ENCODE data around the gene PAAF1.

The PAAF1 gene

DNA sequence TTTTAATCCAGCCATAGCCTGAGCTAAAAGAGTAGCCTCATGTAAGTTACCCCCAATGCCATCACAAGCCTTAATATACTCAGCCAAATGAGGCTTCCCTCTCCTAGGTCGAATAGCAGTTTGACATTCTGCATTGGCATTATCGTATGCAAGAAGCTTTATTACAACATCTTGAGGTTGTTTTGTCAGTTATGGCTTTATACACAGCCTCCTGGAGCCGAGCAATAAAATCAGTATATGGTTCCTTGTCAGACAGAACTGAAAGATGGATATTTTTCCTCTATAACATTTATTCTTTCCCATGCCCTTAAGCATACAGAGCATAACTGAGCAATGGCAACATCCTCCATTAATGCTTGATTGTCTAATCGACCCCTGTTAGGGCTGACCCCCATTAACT, 68.6 kb downstream of the PAAF1 start:
- DNase-seq: no peak

- DNase-seq: no peak
Observed at GRCh38 chr11:73946798-73947458, 70.1 kb downstream of the PAAF1 start.

DNA sequence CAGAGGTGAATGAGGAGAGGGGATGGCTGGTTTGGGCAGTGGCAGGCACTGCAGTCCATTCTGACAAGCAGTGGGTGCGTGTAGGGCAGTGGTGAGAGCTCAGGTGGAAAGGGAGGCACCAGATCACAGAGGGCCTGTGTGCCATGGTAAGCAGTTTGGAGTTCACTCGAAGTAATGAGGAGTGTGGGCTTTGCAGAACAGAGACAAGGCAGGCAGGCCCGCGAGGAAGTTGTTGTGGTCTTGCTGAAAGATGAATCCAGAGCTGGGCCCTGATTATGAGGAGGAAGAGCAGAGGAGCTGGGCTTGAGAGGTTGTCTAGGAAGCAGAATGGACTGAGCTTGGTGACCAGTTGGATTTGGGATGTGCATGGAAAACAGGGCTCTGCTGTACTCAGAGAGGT, 72.4 kb downstream of the PAAF1 start:
- no peak for DNase-seq

GRCh38 chr11:73949912-73950311, 73.1 kb downstream of the PAAF1 start:
- DNase-seq: no peak

DNA sequence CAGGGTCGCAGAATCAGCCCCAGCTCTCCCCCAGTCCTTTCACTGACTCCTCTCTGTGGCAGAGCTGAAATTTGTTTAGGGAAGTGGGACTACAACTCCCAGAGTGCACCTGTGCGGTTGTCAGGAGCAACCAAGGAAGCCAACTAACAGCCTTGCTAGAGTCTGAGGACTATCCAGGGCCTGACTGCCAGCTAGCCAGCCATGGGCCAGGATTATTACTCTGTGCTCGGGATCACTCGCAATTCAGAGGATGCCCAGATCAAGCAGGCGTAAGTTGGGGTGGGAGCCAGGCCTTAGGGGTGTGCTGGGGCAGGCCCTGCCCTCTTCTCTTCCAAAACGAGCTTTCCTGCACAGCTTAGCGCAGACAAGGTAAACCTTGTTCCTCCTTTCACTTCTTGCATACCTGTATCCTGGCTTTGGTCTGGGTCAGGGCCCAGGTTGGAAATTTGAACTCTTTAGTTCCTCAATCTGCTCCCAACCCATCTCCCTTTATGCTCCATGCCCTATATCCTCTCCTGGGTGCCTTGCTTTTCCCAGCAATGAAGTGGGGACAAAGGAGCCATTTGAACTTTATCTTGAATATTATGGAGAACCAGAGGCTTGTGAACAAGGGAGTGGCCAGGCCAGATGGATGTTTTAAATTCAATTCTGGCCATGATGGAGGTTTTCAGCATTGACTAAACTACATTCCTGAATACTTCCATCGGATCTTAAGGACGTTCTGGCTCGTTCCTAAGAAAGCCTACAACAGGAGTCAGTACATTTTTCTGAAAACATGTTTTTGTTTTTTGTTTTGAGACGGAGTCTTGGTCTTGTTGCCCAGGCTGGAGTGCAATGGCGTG, 74.3 kb downstream of the PAAF1 start, which contains the start of gene DNAJB13:
Gene DNAJB13 (plus strand): TSS at position 158 of the 842 bp plus-strand sequence. CDS start 44 bp downstream, at position 202.
- DNase-seq: peak in 20 of 51 donors; percentile 3 to 50 (median 18)

DNA sequence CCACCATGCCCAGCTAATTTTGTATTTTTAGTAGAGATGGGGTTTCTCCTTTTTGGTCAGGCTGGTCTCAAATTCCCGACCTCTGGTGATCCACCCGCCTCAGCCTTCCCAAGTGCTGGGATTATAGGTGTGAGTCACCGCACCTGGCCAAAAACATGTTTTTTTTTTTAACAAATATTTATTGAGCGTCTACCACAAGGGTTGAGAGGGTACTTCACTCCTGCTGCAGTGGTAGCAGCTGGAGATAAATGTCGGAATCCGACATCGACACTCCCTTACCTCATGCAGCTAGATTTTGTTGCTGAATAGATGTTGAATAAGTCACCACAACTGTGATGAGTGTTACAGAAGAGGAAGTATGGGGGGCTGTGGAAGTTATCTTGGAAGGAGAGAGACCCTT, 75.0 kb downstream of the PAAF1 start:
- no peak for DNase-seq

DNA sequence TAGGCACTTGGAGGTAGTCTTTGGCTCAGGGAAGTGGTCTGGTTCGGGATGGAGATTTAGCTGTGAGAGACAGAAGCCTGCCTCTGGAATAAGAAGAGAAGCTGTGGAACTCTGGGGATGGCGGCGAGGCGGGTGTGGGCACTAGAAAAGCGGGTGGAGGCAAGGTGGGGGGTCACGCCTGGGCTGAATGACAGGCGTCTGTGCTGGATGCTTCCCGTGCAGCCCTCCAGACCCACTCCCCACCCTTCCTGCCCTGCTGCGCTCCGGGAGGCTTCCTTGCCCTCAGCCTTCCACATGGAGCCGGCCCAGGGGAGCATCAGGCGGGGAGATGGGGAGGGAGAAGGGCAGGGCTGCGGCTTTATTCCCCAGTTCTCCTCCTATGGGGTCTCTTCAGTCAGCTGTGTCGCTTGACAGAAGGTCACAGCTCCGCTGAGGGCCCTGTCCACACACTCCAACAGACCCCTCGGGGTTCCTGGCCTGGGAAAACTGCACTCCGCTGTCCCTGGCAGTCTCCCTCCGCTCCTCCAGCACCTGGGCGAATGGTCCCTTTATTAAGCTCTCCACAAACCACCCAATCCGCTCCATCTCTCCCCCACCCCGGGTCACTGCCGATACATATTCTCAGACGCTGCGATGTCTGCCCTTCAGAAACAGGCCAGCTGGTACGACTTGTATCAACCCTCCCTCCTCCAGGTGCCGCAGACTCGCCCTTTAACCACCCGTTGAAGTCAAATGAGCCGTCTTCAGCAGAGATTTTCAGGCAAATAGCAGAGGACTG, 80.3 kb downstream of the PAAF1 start:
- no peak for DNase-seq

DNA sequence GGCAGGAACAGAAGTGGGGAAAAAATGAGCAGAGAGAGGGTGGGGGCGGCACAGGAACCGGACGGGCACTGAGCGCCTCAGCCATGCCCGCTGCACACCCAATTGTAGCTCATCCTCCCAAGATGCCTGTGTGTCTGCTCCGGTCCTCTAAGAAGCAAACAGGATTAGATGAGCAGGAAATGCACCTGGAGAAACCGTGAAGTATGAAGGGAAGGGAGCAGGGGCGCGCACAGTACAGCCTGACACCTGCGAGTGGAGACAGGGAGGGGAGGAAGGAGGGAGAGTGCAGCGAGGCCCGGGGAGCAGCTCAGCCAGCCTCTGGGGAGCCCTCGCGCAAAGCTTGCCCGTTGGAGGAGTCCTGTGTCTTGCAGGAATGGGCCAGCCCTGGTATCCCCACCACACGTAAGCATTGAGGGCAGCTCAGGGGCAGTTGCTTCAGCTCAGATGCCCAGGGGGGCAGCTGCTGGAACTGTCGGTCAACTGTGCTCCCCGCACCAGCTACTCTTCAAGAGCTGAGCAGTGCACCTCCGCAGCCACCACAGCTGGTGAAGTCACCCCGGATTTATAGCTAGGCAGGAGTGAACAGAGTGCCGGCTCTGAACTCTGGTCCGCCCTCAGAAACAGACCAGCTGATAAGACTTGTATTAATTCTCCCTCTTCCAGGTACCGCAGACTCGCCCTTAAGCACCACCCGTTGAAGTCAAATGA, 81.0 kb downstream of the PAAF1 start:
- DNase-seq: no peak

GRCh38 chr11:73958521-73959141, 81.8 kb downstream of the PAAF1 start:
- DNase-seq: no peak

- peak in 1 of 51 donors; percentile 16 for DNase-seq
Observed at GRCh38 chr11:73961321-73961720, 84.5 kb downstream of the PAAF1 start.

DNA sequence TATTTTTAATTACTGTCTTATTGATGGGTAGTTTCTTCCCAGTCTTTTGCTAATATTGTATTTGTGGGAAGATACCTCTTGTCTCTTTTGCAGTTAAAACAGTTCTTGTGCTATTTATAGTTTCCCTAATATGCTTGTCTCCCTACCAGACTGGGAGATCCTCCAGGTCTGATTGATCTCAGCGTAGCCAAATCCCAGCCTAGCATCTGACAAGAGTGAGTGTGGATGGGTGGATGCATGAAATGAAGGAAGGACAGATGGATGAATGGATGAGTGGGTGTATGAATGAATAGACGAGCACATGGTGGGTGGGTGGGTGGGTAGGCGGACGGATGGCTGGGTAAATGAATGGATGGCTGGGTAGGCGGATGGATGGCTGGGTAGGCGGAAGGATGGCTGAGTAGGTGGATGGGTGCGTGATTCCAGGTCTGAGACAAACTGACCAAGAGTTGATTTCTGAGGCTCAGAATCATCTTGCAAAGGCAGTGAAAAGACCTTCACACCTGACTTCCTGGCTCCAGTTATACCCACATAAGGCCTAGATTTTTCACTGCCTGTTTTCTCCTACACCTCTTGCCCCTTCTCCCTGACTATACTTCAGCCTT, 85.4 kb downstream of the PAAF1 start:
- peak in 1 of 51 donors; percentile 20 for DNase-seq

GRCh38 chr11:73963861-73964260, 87.1 kb downstream of the PAAF1 start:
- no peak for DNase-seq

- DNase-seq: no peak
Observed at GRCh38 chr11:73965076-73965763, 88.4 kb downstream of the PAAF1 start.

- DNase-seq: no peak
Observed at GRCh38 chr11:73965764-73966121, 88.9 kb downstream of the PAAF1 start.

DNA sequence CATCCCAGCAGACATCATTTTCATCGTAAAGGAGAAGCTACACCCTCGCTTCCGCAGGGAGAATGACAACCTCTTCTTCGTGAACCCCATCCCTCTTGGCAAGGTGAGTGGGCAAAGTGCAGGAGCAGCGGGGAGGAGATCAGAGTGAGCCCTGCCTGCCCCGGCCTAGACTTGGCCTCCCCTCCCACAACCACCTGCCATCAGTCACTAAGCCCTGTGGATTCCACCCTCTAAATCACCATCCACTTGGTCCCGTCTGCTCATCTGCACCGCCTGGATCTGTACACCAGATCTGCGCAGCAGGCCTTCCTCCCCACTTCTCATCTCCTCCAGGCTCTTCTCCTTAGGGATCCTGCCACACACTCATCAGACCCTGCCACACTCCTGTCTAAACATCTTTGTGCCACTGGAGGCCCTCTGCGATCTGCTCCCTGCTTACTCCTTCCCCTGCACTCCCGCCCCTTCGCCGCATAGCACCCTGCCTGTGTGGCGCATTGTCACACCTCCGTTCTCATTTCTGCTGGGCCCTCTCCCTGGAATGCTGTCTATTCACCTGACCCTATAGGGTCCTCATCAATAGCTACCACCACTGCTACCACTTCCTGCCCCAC, 91.7 kb downstream of the PAAF1 start:
- DNase-seq: no peak

- no peak for DNase-seq
Observed at GRCh38 chr11:73969091-73969490, 92.3 kb downstream of the PAAF1 start.

GRCh38 chr11:73969991-73970800, 93.4 kb downstream of the PAAF1 start:
- DNase-seq: no peak

DNA sequence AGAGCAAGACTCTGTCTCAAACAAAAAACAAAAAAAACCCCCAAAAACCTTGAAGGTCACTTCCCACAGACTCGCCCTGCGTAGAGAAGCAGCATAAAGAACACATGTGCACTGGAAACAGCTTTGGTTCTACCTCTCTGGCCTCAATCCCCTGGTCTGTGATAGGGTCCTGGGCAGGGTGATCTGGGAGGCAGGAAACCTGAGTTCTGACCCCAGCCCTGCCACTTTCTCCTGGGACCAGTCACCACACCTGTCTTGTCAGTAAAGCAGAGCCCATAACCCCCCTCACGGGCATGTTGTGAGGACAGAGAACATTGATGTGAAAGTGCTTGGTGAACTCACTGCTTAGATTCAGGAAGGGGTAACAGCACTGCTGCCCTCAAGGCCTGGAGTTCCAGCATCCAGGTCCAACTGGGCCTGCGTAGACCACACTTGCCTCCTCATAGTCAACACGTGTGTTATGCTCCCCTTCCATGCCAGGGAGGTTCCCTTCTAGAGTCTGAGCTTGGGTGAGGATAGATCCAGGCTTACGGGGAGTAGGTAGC, 94.4 kb downstream of the PAAF1 start:
- DNase-seq: no peak
